HFFc6 (cell line): Measurements from ENCODE around the gene TUBGCP6. TPM values are rescaled to one million over a fixed set of nuclear protein-coding genes. Genes with fewer than 3 reads are reported as not detected.

ENCODE experiments used
- DNase-seq: peaks from one replicate; pipeline ENCODE4 v3.0.0-alpha.2; 2018
- H3K27ac Mint-ChIP-seq: 2 replicates; pipeline ENCODE4 v1.8.0; 2020; ENCODE audit warnings: mild to moderate bottlenecking, mixed read lengths
- H3K27me3 Mint-ChIP-seq: 2 replicates; pipeline ENCODE4 v1.8.0; 2021; ENCODE audit warnings: mild to moderate bottlenecking, moderate library complexity, mixed read lengths; ENCODE audit not compliant: insufficient read depth
- H3K36me3 Mint-ChIP-seq: 2 replicates; pipeline ENCODE4 v1.8.0; 2021; ENCODE audit warnings: low read depth, mixed read lengths
- H3K4me1 Mint-ChIP-seq: 2 replicates; pipeline ENCODE4 v1.8.0; 2020; ENCODE audit warnings: low read depth, mixed read lengths
- H3K4me3 Mint-ChIP-seq: 2 replicates; pipeline ENCODE4 v1.8.0; 2020; ENCODE audit warnings: mild to moderate bottlenecking, moderate library complexity, mixed read lengths
- H3K9me3 Mint-ChIP-seq: 2 replicates; pipeline ENCODE4 v1.8.0; 2020; ENCODE audit warnings: mild to moderate bottlenecking, mixed read lengths
- CTCF ChIP-seq: fragments of 200-600 bp; sonication (generic); IDR thresholded peaks from 2 replicates; pipeline ENCODE4 v1.5.0; 2021; ENCODE audit warnings: antibody characterized with exemption, mild to moderate bottlenecking
- total RNA-seq, 6 experiments: library from RNA; stranded (reverse); fragmentation: NEBNext Ultra II Directional; extraction: Animal tissue kit (Norgen Biotek cat#: 25700); gene quantifications; 2 replicates in 1 of 6; 3 replicates in 5 of 6; pipeline ENCODE4 v1.2.3, GENCODE V29; 2021

TUBGCP6 gene
- total RNA-seq, 6 experiments from 2014 or later: 20.1 to 26.8 (median 21.7) TPM

GRCh38 chr22:50184004-50184901 is 60.6 kb downstream of the TUBGCP6 start:
- Mint-ChIP-seq H3K4me1 (peaks cover 7% of the 10 kb centered on the region; the same call in 1 of the 2 replicates), H3K36me3 (peaks cover 5% of the 10 kb centered on the region; the same call in 1 of the 2 replicates), H3K4me3 (no peak overlapping the region), H3K9me3 (no peaks in the 10 kb centered on the region), H3K27ac (peak overlapping the region; percentile 26; the same call in 1 of the 2 replicates), H3K27me3 (peaks cover 5% of the 10 kb centered on the region)
- DNase-seq: peak; percentile 19
- peak; percentile 27; the same call in 1 of the 2 replicates for TF ChIP-seq CTCF

GRCh38 chr22:50183141-50183971 is 61.5 kb downstream of the TUBGCP6 start:
- Mint-ChIP-seq H3K36me3 (peaks cover 5% of the 10 kb centered on the region; the same call in 1 of the 2 replicates), H3K9me3 (no peaks in the 10 kb centered on the region), H3K4me1 (peaks cover 5% of the 10 kb centered on the region; the same call in 1 of the 2 replicates), H3K4me3 (no peak overlapping the region), H3K27me3 (peaks cover 6% of the 10 kb centered on the region), H3K27ac (no peak overlapping the region)
- no peak for TF ChIP-seq CTCF
- no peak for DNase-seq

GRCh38 chr22:50182176-50183081 is 62.4 kb downstream of the TUBGCP6 start:
- Mint-ChIP-seq H3K36me3 (peaks cover 5% of the 10 kb centered on the region; the same call in 1 of the 2 replicates), H3K27ac (no peak overlapping the region), H3K9me3 (no peaks in the 10 kb centered on the region), H3K4me3 (no peak overlapping the region), H3K4me1 (peaks cover 5% of the 10 kb centered on the region; the same call in 1 of the 2 replicates), H3K27me3 (peaks cover 6% of the 10 kb centered on the region)
- DNase-seq: no peak
- TF ChIP-seq CTCF: no peak

GRCh38 chr22:50180727-50181521 is 63.9 kb downstream of the TUBGCP6 start:
- Mint-ChIP-seq H3K27me3 (peaks cover 3% of the 10 kb centered on the region), H3K4me1 (no peaks in the 10 kb centered on the region; the same call in 1 of the 2 replicates), H3K9me3 (no peaks in the 10 kb centered on the region), H3K36me3 (no peaks in the 10 kb centered on the region), H3K27ac (no peak overlapping the region), H3K4me3 (no peak overlapping the region)
- TF ChIP-seq CTCF: no peak
- no peak for DNase-seq
